ENCODE results near the gene MICB. TPM values are rescaled to one million over a fixed set of nuclear protein-coding genes. Genes with fewer than 3 reads are reported as not detected.

The MICB gene
- polyA plus RNA-seq, 2 of the 4 experiments (the other 2 are of a cell fraction), result 6.8 to 7.0 TPM

- FAIRE-seq (no peak), ATAC-seq (no peak), DNase-seq (ENCODE audit: low read depth in 1 of 2, low spot score in 1 of 2) (no peak)
- WGBS (ENCODE audit: missing lambda C conversion rate), result 37% methylated on average over 5 of the region's 5 CpGs
- TF ChIP-seq HMGXB4 (CRISPR knock-in tag; IDR thresholded peaks at IDR 0.05; ENCODE audit: borderline replicate concordance) (no peak), ZSCAN20 (CRISPR knock-in tag; IDR thresholded peaks at IDR 0.05) (no peak), KDM1A (IDR thresholded peaks at IDR 0.05; ENCODE audit: low read depth) (no peak), KDM5A (IDR thresholded peaks at IDR 0.05) (no peak), NR3C1 (IDR thresholded peaks at IDR 0.05) (no peak), FOSL2 (IDR thresholded peaks at IDR 0.05) (no peak), FOSL2 (CRISPR knock-in tag; IDR thresholded peaks at IDR 0.05) (no peak)
- H3K9me3 ChIP-seq, result no peaks in the 10 kb centered on the region
- no peaks in the 10 kb centered on the region for H3K4me1 ChIP-seq
- H3K4me3 ChIP-seq, result no peak overlapping the region
- no peak overlapping the region for H3K4me2 ChIP-seq
- H3K27ac ChIP-seq, result no peak overlapping the region
- ChIA-PET CTCF (no interaction called here), POLR2A (no interaction called here)
Observed at GRCh38 chr6:31513456-31514165, 15.7 kb downstream of the MICB start.

- no peaks in the 10 kb centered on the region for H3K9me3 ChIP-seq
- no peak for FAIRE-seq
- H3K4me3 ChIP-seq, result no peak overlapping the region
- H3K4me2 ChIP-seq, result no peak overlapping the region
- no peak for ATAC-seq
- WGBS (ENCODE audit: missing lambda C conversion rate), result 36% methylated on average over 3 of the region's 3 CpGs
- TF ChIP-seq HES2 (IDR thresholded peaks at IDR 0.05) (no peak), CHD4 (IDR thresholded peaks at IDR 0.05; ENCODE audit: borderline replicate concordance) (no peak), GATA3 (IDR thresholded peaks at IDR 0.05; ENCODE audit: borderline replicate concordance) (no peak), BHLHE40 (IDR thresholded peaks at IDR 0.05; ENCODE audit: low read depth, low read length) (no peak), PBX3 (IDR thresholded peaks at IDR 0.05) (no peak), RCOR1 (IDR thresholded peaks at IDR 0.05; ENCODE audit: low read depth, low read length) (no peak), HOXB13 (CRISPR knock-in tag; IDR thresholded peaks at IDR 0.05; ENCODE audit: low read depth) (no peak), ATOH8 (CRISPR knock-in tag; IDR thresholded peaks at IDR 0.05; ENCODE audit: low read depth) (no peak), RARB (CRISPR knock-in tag; IDR thresholded peaks at IDR 0.05) (no peak), KDM1A (IDR thresholded peaks at IDR 0.05; ENCODE audit: low read depth) (no peak), RAD21 (conservative IDR thresholded peaks at IDR 0.05 in 1 of 2, IDR thresholded peaks at IDR 0.05 in 1 of 2) (no peak), FOSL2 (IDR thresholded peaks at IDR 0.05) (no peak), FOSL2 (CRISPR knock-in tag; IDR thresholded peaks at IDR 0.05) (no peak), ELK1 (IDR thresholded peaks at IDR 0.05; ENCODE audit: low read depth, low read length) (no peak), FOXS1 (CRISPR knock-in tag; IDR thresholded peaks at IDR 0.05) (no peak), MAFK (IDR thresholded peaks at IDR 0.05; ENCODE audit: partially characterized antibody) (no peak), BCL3 (IDR thresholded peaks at IDR 0.05) (no peak)
- ChIA-PET POLR2A (no interaction called here), CTCF (no interaction called here)
- H3K27ac ChIP-seq, result no peak overlapping the region
- H3K4me1 ChIP-seq, result no peaks in the 10 kb centered on the region
- no peak for DNase-seq (ENCODE audit: low read depth in 1 of 2, low spot score in 1 of 2)
Observed at GRCh38 chr6:31521835-31522234, 23.9 kb downstream of the MICB start.

Data from A549 (cell line).